ENCODE data around the gene MRPS27. TPM values are rescaled to one million over a fixed set of nuclear protein-coding genes. Genes with fewer than 3 reads are reported as not detected.

Gene MRPS27
- polyA plus RNA-seq, 2 of the 4 experiments (the other 2 are of a cell fraction): 81.0 to 141 TPM

DNA sequence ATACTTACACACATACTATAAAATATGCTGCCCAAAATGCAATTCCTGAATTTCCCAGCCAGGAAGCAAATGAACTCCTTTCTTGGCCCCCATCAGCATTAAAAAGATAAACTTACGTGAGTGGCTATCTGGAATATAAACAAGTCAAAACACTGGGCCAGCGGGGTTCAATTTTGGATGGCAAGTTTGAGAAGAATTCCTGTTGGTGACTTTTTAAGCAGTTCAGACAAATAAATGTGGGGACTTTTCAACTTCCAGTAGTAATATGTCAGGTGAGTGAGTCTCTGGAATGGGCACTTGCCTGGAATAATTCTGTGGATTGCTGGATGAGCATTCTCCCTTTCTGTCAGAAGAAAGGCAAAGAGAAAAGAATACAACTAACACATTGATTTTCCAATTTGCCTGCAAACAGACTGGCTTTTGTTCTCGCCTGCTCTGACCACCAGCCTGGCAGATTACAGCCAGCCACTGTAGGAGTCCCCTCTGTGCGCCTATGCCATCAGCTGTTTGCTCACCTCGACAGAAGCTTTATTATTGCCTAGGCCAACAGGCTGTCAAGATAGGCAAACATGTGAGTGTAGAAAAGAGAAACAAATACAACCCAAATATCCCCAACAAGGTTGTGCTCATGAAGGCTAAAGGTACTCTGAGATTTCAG is 78.6 kb downstream of the MRPS27 start:
- WGBS (ENCODE audit: missing lambda C conversion rate): 85% methylated on average over 5 of the region's 5 CpGs
- H3K4me1 ChIP-seq: peaks cover 23% of the 10 kb centered on the region
- no peak overlapping the region for H3K4me2 ChIP-seq
- TF ChIP-seq SMC3 (IDR thresholded peaks at IDR 0.05) (no peak), NPAS2 (CRISPR knock-in tag; IDR thresholded peaks at IDR 0.05; ENCODE audit: borderline replicate concordance) (no peak), RNF2 (IDR thresholded peaks at IDR 0.05; ENCODE audit: borderline replicate concordance, low read depth) (no peak), RAD21 (conservative IDR thresholded peaks at IDR 0.05 in 1 of 2, IDR thresholded peaks at IDR 0.05 in 1 of 2) (no peak), FOSL2 (IDR thresholded peaks at IDR 0.05) (no peak), FOSL2 (CRISPR knock-in tag; IDR thresholded peaks at IDR 0.05) (no peak), JUN (IDR thresholded peaks at IDR 0.05) (no peak), ZFP36 (IDR thresholded peaks at IDR 0.05; ENCODE audit: borderline replicate concordance, partially characterized antibody) (no peak), ESRRA (IDR thresholded peaks at IDR 0.05; ENCODE audit: borderline replicate concordance, low read length) (no peak), CBX8 (IDR thresholded peaks at IDR 0.05) (no peak), KDM1A (IDR thresholded peaks at IDR 0.05; ENCODE audit: low read depth) (no peak), HDAC2 (IDR thresholded peaks at IDR 0.05) (no peak), CHD2 (IDR thresholded peaks at IDR 0.05; ENCODE audit: low read length, partially characterized antibody) (no peak)
- TF ChIP-seq, protein P1, sequence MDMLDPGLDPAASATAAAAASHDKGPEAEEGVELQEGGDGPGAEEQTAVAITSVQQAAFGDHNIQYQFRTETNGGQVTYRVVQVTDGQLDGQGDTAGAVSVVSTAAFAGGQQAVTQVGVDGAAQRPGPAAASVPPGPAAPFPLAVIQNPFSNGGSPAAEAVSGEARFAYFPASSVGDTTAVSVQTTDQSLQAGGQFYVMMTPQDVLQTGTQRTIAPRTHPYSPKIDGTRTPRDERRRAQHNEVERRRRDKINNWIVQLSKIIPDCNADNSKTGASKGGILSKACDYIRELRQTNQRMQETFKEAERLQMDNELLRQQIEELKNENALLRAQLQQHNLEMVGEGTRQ (IDR thresholded peaks at IDR 0.05): no peak
- TF ChIP-seq, protein P2, sequence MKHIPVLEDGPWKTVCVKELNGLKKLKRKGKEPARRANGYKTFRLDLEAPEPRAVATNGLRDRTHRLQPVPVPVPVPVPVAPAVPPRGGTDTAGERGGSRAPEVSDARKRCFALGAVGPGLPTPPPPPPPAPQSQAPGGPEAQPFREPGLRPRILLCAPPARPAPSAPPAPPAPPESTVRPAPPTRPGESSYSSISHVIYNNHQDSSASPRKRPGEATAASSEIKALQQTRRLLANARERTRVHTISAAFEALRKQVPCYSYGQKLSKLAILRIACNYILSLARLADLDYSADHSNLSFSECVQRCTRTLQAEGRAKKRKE (CRISPR knock-in tag; IDR thresholded peaks at IDR 0.05; ENCODE audit: low read depth): no peak
- TF ChIP-seq, protein P3, sequence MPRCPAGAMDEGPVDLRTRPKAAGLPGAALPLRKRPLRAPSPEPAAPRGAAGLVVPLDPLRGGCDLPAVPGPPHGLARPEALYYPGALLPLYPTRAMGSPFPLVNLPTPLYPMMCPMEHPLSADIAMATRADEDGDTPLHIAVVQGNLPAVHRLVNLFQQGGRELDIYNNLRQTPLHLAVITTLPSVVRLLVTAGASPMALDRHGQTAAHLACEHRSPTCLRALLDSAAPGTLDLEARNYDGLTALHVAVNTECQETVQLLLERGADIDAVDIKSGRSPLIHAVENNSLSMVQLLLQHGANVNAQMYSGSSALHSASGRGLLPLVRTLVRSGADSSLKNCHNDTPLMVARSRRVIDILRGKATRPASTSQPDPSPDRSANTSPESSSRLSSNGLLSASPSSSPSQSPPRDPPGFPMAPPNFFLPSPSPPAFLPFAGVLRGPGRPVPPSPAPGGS (IDR thresholded peaks at IDR 0.05): no peak
- TF ChIP-seq, protein P4, sequence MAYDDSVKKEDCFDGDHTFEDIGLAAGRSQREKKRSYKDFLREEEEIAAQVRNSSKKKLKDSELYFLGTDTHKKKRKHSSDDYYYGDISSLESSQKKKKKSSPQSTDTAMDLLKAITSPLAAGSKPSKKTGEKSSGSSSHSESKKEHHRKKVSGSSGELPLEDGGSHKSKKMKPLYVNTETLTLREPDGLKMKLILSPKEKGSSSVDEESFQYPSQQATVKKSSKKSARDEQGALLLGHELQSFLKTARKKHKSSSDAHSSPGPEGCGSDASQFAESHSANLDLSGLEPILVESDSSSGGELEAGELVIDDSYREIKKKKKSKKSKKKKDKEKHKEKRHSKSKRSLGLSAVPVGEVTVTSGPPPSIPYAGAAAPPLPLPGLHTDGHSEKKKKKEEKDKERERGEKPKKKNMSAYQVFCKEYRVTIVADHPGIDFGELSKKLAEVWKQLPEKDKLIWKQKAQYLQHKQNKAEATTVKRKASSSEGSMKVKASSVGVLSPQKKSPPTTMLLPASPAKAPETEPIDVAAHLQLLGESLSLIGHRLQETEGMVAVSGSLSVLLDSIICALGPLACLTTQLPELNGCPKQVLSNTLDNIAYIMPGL (CRISPR knock-in tag; IDR thresholded peaks at IDR 0.05; ENCODE audit: borderline replicate concordance): no peak
- TF ChIP-seq, protein P5, sequence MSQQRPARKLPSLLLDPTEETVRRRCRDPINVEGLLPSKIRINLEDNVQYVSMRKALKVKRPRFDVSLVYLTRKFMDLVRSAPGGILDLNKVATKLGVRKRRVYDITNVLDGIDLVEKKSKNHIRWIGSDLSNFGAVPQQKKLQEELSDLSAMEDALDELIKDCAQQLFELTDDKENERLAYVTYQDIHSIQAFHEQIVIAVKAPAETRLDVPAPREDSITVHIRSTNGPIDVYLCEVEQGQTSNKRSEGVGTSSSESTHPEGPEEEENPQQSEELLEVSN (IDR thresholded peaks at IDR 0.05; ENCODE audit: borderline replicate concordance, low read depth): no peak
- TF ChIP-seq, protein P6, sequence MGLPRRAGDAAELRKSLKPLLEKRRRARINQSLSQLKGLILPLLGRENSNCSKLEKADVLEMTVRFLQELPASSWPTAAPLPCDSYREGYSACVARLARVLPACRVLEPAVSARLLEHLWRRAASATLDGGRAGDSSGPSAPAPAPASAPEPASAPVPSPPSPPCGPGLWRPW (IDR thresholded peaks at IDR 0.05): no peak
- TF ChIP-seq, protein P7, sequence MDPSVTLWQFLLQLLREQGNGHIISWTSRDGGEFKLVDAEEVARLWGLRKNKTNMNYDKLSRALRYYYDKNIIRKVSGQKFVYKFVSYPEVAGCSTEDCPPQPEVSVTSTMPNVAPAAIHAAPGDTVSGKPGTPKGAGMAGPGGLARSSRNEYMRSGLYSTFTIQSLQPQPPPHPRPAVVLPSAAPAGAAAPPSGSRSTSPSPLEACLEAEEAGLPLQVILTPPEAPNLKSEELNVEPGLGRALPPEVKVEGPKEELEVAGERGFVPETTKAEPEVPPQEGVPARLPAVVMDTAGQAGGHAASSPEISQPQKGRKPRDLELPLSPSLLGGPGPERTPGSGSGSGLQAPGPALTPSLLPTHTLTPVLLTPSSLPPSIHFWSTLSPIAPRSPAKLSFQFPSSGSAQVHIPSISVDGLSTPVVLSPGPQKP (IDR thresholded peaks at IDR 0.05; ENCODE audit: low read depth, low read length): no peak
- DNase-seq (ENCODE audit: low read depth in 1 of 2, low spot score in 1 of 2) (no peak), FAIRE-seq (no peak), ATAC-seq (no peak)
- no peak overlapping the region for H3K4me3 ChIP-seq
- H3K27ac ChIP-seq: no peak overlapping the region
- POLR2A ChIA-PET: no interaction called here
- CTCF ChIA-PET: interaction anchor here (0.6 to 1.6 kb wide), 3 partner anchors 15 to 67 kb away, joined by 6 read pairs; no protein-coding TSS in a partner anchor
- no peaks in the 10 kb centered on the region for H3K9me3 ChIP-seq
